HFF-Myc (cell line): ENCODE results near the gene MALT1.
A peak's percentile ranks its signal among the peaks of the same experiment; 100 is the strongest.

ENCODE experiments used
- DNase-seq: peaks from one replicate; pipeline ENCODE4 v3.0.0-alpha.2; 2011; ENCODE audit warnings: low read depth; ENCODE audit errors: extremely low read depth
- H3K4me3 ChIP-seq: replicated peaks from 2 replicates; pipeline ENCODE4 v1.5.1; 2011; ENCODE audit warnings: low read depth, mild to moderate bottlenecking, control low read depth, low read length
- CTCF ChIP-seq: IDR thresholded peaks from 2 replicates; pipeline ENCODE4 v1.5.1; 2012; ENCODE audit warnings: mild to moderate bottlenecking, low read depth, low read length, control low read depth; ENCODE audit errors: missing control alignments

MALT1 gene

GRCh38 chr18:58777471-58777870 is 106.2 kb downstream of the MALT1 start:
- no peak for TF ChIP-seq CTCF
- DNase-seq, result no peak
- H3K4me3 ChIP-seq, result no peak overlapping the region

- no peak for TF ChIP-seq CTCF
- no peak for DNase-seq
- H3K4me3 ChIP-seq, result no peak overlapping the region
Measured at GRCh38 chr18:58779529-58779928, 108.3 kb downstream of the MALT1 start.

- DNase-seq, result no peak
- no peak overlapping the region for H3K4me3 ChIP-seq
- TF ChIP-seq CTCF, result no peak
Measured at GRCh38 chr18:58780045-58780444, 108.8 kb downstream of the MALT1 start.

- DNase-seq, result peak; percentile 74
- H3K4me3 ChIP-seq, result no peak overlapping the region
- TF ChIP-seq CTCF, result peak; percentile 90
Measured at GRCh38 chr18:58781627-58782194, 110.4 kb downstream of the MALT1 start.

GRCh38 chr18:58784601-58785137 is 113.4 kb downstream of the MALT1 start:
- no peak for TF ChIP-seq CTCF
- H3K4me3 ChIP-seq, result no peak overlapping the region
- no peak for DNase-seq

- no peak overlapping the region for H3K4me3 ChIP-seq
- DNase-seq, result peak; percentile 82
- no peak for TF ChIP-seq CTCF
Measured at GRCh38 chr18:58785171-58785805, 114.0 kb downstream of the MALT1 start.
